ENCODE results near the gene CORO2B. TPM values are rescaled to one million over a fixed set of nuclear protein-coding genes. Genes with fewer than 3 reads are reported as not detected.

CORO2B gene
- total RNA-seq, 1 donor from 2014 or later: 16.3 TPM

DNA sequence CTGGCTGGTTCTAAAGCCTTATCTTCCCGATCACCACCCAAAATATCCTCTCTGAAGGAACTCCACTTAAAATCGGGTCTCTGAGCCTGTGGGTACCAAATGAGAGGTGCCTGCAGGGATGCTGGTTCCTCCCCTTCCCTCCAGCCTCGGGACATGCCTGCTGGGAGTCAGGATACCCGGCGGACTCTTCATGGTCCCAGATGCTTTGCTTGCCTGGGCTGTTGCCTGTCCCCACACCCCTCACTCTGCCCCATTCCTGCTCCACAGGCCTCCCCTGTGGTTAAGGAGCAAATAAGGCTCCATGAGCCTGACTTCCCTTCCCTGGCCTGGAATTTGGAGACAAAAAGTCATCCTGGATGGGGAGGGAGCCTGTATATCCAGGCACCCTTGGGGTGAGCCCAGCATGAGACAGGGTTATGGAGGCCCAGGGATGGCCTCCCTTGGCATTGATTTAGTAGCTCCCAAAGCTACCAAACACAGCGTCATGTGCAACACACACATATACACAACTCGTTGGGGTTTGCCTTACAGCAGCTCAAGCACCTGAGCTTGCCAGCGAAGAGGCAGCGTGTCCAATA lies 12.3 kb upstream of the CORO2B start:
- Mint-ChIP-seq H3K4me1 (ENCODE audit: low read depth, unreplicated experiment) (peaks cover 12% of the 10 kb centered on the region), H3K4me3 (ENCODE audit: unreplicated experiment) (no peak overlapping the region), H3K27ac (ENCODE audit: unreplicated experiment) (no peak overlapping the region), H3K36me3 (ENCODE audit: unreplicated experiment) (no peaks in the 10 kb centered on the region), H3K27me3 (ENCODE audit: unreplicated experiment) (peaks cover 1% of the 10 kb centered on the region), H3K9me3 (ENCODE audit: unreplicated experiment) (peaks cover 1% of the 10 kb centered on the region)
- TF ChIP-seq, protein P1, sequence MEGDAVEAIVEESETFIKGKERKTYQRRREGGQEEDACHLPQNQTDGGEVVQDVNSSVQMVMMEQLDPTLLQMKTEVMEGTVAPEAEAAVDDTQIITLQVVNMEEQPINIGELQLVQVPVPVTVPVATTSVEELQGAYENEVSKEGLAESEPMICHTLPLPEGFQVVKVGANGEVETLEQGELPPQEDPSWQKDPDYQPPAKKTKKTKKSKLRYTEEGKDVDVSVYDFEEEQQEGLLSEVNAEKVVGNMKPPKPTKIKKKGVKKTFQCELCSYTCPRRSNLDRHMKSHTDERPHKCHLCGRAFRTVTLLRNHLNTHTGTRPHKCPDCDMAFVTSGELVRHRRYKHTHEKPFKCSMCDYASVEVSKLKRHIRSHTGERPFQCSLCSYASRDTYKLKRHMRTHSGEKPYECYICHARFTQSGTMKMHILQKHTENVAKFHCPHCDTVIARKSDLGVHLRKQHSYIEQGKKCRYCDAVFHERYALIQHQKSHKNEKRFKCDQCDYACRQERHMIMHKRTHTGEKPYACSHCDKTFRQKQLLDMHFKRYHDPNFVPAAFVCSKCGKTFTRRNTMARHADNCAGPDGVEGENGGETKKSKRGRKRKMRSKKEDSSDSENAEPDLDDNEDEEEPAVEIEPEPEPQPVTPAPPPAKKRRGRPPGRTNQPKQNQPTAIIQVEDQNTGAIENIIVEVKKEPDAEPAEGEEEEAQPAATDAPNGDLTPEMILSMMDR (IDR thresholded peaks at IDR 0.05; ENCODE audit: partially characterized antibody, unreplicated experiment): no peak
- DNase-seq: peak; percentile 9

DNA sequence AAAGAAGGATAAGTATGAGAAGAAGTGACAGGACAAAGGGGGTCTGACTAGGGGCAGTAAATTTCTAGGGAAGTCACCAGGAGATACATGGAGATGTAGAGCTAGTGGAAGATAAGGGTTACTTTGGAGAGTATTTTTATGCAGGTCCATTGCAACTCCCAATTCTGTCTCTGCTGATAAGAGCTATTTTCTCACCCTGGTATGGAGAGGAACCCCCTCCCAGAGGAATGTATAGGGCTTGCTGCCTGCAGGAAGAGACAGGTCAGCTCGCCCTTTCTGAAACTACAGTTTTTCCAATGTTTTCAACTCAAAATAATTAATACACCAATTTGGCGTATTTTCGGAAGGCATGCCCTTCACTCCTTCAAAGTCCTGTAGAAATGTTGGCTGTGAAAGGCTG lies 11.4 kb upstream of the CORO2B start:
- peaks cover 1% of the 10 kb centered on the region for H3K9me3 Mint-ChIP-seq (ENCODE audit: unreplicated experiment)
- peaks cover 12% of the 10 kb centered on the region for H3K4me1 Mint-ChIP-seq (ENCODE audit: low read depth, unreplicated experiment)
- no peak overlapping the region for H3K27ac Mint-ChIP-seq (ENCODE audit: unreplicated experiment)
- TF ChIP-seq, protein P1 (IDR thresholded peaks at IDR 0.05; ENCODE audit: partially characterized antibody, unreplicated experiment): no peak
- peaks cover 1% of the 10 kb centered on the region for H3K27me3 Mint-ChIP-seq (ENCODE audit: unreplicated experiment)
- no peak for DNase-seq
- no peak overlapping the region for H3K4me3 Mint-ChIP-seq (ENCODE audit: unreplicated experiment)
- no peaks in the 10 kb centered on the region for H3K36me3 Mint-ChIP-seq (ENCODE audit: unreplicated experiment)

DNA sequence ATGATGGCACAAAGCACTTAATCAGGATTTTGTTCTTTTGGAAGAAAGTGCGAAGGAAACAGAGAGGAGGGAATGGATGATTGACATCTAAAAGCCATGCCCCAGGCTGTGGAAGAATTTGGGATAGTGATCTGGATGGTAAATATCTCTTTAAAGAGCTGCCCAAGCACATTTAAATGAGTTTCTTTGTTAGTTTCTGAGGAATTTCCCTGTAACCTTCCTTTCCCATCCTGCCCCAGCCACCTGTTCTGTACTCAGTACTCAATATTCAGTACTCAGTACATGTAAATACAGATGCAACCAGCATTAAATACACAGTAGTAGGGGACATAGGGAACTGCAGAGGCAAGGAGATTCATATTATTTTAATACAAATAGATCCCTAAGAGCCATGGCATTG lies 7.8 kb upstream of the CORO2B start:
- Mint-ChIP-seq H3K36me3 (ENCODE audit: unreplicated experiment) (no peaks in the 10 kb centered on the region), H3K27me3 (ENCODE audit: unreplicated experiment) (peaks cover 5% of the 10 kb centered on the region), H3K4me3 (ENCODE audit: unreplicated experiment) (no peak overlapping the region), H3K27ac (ENCODE audit: unreplicated experiment) (no peak overlapping the region), H3K9me3 (ENCODE audit: unreplicated experiment) (peaks cover 2% of the 10 kb centered on the region), H3K4me1 (ENCODE audit: low read depth, unreplicated experiment) (peaks cover 16% of the 10 kb centered on the region)
- TF ChIP-seq, protein P1 (IDR thresholded peaks at IDR 0.05; ENCODE audit: partially characterized antibody, unreplicated experiment): no peak
- no peak for DNase-seq

DNA sequence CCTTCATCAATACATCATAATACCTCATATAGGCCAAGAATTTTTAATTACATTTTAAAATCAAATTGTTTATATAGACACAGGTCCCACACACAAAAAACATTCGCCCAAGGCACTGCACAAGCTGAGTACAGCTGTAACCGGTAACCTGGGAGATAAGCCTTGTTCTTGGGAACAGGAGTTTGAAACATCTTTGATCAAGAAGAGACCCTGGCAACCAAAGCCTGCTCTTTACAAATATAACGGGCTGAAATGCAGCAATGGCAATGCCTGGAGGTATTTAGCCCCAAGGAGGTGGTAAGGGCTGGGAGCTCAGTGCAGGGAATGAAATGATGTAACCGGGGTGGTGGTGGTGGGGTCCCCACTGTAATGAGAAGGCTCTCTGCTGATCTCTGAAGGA lies 7.2 kb upstream of the CORO2B start:
- Mint-ChIP-seq H3K27me3 (ENCODE audit: unreplicated experiment) (peaks cover 5% of the 10 kb centered on the region), H3K4me3 (ENCODE audit: unreplicated experiment) (no peak overlapping the region), H3K27ac (ENCODE audit: unreplicated experiment) (no peak overlapping the region), H3K4me1 (ENCODE audit: low read depth, unreplicated experiment) (peaks cover 14% of the 10 kb centered on the region), H3K9me3 (ENCODE audit: unreplicated experiment) (peaks cover 2% of the 10 kb centered on the region), H3K36me3 (ENCODE audit: unreplicated experiment) (no peaks in the 10 kb centered on the region)
- DNase-seq: peak; percentile 2
- TF ChIP-seq, protein P1 (IDR thresholded peaks at IDR 0.05; ENCODE audit: partially characterized antibody, unreplicated experiment): no peak

DNA sequence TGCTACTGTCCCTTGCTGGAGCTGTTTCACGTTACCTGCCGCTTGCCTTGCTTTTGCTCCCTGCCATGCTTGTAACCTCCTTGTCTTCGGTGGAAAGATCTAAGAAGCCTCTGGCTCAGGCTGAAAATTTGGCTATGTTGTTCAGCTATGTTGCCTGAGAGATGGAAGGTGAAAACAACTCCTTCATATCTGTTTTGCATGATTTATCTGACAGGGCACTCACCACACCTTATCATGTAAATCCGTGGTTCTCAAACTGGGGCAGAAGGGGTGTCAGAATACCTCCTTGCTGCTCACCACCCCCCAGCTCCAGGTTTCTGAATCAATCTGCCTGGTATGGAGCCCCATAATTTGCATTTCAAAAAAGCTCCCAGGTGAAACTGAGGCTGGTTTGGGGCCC lies 6.5 kb upstream of the CORO2B start:
- Mint-ChIP-seq H3K27me3 (ENCODE audit: unreplicated experiment) (peaks cover 11% of the 10 kb centered on the region), H3K27ac (ENCODE audit: unreplicated experiment) (no peak overlapping the region), H3K4me3 (ENCODE audit: unreplicated experiment) (no peak overlapping the region), H3K9me3 (ENCODE audit: unreplicated experiment) (peaks cover 5% of the 10 kb centered on the region), H3K4me1 (ENCODE audit: low read depth, unreplicated experiment) (peaks cover 16% of the 10 kb centered on the region), H3K36me3 (ENCODE audit: unreplicated experiment) (no peaks in the 10 kb centered on the region)
- DNase-seq: no peak
- TF ChIP-seq, protein P1 (IDR thresholded peaks at IDR 0.05; ENCODE audit: partially characterized antibody, unreplicated experiment): no peak
